Hematopoietic multipotent progenitor cell treated with erythropoietin and hydrocortisone succinate and interleukin-3 and kit ligand, for 8 days (in vitro differentiated cells): ENCODE data around the gene SRRM5.
"Not testable (repeated sequence)": the region's sequence is repeated elsewhere in the genome, so short reads cannot be mapped to it uniquely, and the experiment has no call there.

Experiments used
- DNase-seq: peaks from one replicate; pipeline ENCODE4 v3.0.0-alpha.2; 2015

Gene SRRM5

DNA sequence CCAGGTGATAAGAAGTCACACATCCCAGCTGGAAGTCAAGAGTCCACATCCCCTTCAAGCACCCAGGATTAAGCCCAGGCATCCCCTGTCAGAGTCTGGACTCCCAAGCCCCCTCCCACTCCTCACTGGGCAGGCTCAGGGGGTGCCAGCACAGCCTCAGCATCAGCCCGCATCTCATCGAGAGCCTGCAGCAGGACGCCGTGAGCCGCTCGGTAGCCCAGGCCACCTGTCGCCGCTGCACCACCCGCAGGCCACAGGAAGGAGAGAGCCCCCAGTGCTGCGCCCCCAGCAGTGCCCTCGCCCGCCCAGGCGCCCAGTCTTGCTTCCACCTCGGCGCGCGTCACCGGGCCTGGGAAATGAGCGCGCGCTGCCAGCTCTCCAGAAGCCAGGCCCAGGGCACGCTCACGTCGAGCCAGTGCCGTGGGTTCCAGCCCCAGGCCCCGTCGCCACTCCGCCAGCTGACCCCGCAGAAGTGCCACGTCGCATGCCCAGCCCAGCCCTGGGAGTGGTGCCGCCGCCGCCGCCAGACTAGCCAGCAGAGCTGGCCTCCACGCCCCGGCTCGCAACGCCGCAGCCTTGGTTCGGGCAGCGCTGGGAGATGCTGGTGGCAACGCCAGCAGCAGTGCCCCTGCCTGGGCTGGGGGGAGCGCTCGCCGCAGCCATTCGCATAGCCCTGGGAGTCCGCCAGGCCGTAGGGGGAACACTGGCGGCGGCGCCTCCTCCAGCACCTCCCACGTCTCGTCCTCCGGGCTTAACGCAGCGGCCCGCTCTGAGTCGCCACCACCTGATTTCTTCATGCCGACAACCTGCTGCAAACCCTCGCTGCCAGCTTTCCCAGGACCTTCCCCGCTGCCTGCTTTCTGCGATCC is 19.8 kb upstream of the SRRM5 start:
- no peak for DNase-seq

DNA sequence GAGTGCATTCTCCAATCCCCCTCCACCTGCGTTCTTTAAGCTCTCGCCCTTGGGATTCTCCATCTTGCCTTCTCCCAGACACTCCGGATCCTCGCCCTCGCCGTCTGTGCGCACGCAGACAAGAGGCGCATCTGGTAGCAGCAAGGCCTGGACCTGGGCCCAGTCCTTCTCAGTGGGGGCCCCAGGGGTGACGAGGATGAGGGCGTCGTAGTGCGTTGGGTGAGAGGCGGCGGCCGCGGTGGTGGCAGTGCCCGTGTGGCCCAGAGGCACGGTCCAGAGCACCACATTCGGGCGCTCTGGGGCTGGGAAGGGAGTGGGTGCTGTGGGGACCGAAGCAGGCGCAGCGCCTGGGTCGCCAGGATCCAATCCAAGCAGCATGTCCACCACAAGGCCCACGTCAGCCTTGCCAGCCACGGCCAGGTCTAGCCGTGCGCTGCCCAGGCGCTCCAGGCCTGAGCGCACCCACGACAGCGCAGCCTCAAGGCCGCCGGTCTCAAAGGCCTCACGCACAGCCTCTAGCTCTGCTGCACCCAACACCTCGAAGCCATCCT is 19.0 kb upstream of the SRRM5 start:
- no peak for DNase-seq

DNA sequence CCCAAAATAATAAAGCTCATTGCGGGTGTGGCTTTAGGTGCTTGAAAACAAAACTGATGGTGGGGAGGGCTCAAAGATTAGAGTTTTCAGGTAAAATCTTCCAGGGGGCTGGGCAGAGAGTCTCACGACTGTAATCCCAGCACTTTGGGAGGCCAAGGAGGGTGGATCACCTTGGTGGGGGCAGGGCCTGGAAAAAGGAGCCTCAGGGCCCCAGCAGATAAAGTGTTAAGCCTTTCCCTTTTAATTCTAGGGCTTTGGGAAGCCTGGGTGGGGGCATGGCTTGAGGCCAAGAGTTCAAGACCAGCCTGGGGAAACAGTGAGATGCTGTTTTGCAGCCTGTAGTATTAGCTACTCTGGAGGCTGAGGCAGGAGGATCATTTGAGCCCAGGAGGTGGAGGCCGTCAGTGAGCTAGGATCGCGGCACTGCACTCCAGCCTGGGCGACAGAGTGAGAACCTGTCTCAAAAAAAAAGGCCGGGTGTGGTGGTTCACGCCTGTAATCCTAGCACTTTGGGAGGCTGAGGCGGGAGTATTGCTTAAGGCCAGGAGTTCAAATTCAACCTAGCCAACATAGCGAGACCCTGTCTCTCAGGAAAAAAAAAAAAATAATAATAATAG is 17.7 kb upstream of the SRRM5 start:
- no peak for DNase-seq

DNA sequence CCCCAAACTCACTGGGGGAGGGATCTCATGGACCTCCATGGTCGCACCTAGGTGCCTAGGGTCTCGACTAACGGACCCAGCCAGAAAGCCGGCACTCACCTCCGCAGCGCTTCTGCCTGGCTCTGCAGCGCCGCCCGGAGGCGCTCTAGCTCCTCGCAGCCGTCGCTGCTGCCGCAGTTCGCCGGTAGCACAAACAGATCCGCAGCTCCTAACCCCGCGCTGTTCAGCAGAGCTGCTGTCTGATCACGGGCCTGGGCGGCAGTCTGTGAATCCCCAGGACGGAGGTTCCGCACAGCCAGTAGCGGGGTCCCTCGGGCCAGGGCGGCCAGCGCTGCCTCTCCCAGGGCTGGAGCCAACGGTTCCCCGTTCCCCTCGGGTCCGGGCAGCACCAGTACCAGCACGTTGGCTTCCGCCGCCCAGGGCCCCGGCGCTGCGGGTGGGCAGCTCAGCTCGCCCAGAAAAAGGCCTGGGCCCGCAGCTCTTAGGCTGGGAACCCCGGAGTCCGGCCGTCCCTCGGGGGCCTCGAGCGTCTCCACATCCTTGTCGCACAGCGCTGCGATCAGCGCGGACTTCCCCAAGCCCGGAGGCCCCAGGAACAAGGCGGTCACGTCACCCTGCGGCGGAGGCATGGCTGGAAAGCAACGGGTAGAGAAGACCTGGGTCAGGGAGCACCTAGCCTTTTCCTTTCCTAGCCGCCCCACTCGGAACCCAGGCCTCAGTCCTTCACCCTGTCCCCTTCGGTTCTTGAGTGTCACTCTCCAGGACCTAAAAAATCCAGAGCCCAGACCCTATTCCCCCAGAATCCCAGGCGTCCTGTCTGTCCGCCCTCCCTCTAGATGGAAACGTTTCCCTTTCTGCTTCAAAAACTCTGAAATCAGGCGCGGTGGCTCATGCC is 16.9 kb upstream of the SRRM5 start:
- DNase-seq: peak; percentile 75

DNA sequence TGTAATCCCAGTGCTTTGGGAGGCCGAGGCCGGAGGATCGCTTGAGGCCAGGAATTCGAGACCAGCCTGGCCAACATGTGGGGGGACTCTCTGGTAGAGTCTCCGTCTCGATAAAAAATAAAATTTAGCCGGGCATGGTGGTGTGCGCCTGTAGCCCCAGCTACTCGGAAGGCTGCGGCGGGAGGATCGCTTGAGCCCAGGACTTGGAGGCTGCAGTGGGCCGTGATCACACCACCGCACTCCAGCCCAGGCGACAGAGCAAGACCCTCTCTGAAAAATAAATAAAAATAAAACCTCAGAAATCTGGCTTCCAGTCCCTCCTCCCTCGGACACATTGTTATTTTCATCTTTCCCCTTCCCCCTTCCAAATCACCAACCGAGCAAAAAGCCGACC is 16.3 kb upstream of the SRRM5 start:
- DNase-seq: no peak

DNA sequence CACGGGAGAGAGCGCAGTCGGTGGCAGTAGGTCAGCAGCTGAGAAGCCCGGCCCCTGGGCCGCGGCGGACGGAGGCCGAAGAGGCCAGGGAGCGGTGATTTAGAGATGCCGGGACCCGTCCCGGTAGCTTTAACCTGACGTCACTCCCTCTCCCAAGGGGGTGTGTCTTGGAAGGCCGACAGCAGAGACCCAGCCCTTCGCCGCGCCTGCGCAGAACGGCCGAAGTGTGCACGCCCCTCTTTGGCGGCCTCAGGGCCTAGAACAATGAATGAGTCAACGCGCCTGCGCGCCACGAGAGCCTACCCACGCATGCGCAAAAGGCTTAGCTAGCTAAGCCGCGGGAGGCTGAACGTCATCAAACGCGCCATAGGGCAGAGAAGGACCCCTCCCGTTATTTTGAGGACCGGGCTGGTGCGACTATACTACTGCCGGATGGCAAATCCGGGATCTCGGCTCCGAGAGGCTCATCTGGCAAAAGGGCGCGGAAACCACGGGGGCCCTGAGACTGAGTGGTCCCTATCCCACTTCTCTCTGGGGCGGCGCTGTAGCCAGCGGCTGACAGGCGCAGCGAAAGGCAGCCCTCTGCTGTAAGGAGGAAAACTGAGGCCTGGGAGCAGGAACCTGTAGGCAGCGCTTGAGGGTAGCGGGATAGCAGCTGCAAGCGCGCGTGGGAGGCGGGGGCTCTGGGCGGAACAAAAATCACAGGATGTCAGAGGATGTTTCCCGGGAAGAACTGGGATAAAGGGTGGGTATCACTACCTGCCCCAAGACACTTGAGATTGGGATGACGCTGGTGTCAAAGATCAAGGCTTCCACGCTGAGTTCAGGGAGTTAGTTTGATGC is 15.7 kb upstream of the SRRM5 start, which contains the start of the genes IRGQ and ZNF576:
IRGQ (minus strand) TSS at position 136 of the 843 bp plus-strand sequence. CDS start 796 bp downstream, outside the sequence.
ZNF576 (plus strand) TSS at position 597 of the 843 bp plus-strand sequence. CDS start 514 bp downstream, outside the sequence.
- peak; percentile 100 for DNase-seq

DNA sequence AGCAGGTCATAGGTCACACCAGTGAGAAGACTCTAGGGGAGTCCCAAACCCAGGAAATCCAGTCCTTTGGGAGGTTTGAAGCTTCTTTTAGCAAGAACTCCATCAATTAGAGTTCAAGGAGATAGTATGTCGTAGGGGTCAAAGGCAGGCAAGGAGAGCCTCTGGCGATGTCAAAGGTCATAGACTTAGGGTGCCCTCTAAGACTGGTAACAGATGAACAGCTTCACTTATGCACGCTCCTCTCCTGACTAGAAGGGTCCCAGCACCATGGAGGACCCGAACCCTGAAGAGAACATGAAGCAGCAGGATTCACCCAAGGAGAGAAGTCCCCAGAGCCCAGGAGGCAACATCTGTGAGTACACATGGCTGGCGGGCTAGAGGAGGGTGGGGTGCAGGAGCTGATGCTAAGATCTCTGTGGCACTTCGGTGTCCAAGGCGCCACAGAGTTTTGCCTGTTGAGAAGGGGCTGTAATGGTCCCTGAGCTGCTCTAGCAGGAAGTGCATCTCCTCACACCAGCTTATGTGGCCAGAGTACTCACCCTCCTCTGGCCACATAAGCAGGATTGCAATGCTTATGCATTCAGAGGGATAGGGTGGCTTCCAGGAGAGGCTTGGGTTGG is 14.9 kb upstream of the SRRM5 start:
- no peak for DNase-seq

DNA sequence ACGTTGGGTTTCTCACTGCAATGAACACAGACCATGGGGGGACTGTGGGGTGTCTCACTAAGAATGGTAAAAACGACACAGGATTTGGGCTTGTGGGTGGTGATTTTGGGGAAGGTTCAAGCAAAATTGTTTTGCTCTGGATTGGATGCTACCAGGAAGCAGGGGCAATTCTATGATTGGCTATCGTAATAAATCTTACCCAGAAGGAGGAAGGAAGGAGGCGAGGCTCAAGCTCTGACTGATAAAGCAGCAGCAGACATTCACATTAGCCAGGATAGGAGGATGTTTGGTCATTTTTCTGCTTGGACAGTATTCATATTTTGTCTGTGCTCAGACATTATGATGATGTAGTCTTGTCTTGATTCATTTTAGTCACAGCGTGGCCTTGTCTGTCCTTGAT is 14.0 kb upstream of the SRRM5 start:
- DNase-seq: no peak

DNA sequence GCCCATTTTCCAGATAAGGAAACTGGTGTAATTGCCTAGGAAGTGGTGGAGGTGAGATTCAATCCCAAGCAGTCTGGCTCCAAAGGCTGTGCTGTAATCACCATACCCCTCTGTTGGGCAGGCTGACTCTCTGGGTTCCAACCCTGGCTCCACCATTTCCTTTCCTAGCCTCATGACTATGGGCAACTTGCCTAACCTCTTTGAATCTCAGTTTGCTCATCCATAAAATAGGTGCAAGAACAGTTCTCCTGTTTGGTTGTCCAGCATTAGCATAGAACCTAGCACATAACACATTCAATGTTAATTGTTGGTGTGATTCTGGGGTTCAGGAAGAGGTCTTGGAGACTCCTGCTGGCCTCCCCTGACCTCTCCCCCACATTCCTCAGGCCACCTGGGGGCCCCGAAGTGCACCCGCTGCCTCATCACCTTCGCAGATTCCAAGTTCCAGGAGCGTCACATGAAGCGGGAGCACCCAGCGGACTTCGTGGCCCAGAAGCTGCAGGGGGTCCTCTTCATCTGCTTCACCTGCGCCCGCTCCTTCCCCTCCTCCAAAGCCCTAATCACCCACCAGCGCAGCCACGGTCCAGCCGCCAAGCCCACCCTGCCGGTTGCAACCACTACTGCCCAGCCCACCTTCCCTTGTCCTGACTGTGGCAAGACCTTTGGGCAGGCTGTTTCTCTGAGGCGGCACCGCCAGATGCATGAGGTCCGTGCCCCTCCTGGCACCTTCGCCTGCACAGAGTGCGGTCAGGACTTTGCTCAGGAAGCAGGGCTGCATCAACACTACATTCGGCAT is 13.2 kb upstream of the SRRM5 start:
- no peak for DNase-seq

DNA sequence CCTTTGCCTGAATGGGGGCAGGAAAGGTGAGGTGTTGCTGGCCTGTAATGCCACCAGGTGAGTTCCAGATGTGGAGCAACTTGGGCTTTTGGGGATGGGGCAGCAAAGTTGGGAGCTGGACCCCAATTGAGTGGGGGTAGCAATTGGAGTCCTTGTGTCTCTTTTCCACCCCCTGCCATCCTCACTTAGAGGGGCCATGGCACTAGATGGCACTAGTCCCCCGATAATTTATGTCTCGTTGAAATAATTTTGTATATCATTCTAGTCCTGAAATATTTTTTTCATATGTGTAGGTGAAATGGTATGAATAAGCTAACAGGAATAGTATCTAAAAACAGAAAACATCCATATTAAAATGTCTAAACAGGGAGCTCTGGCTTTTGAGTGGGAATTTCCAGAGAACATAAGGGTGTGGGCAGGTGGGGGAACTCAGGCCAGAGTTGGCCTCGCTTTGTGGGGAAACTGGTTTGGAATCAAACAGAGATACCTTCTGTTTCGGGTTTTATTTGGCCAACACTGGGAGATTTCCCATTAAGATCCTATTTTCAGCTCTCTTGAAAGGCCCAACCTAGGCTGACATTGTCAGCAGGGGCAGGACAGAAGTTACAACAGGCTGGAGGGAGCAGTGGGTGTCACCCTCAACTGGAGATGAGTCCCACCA is 12.1 kb upstream of the SRRM5 start:
- no peak for DNase-seq

DNA sequence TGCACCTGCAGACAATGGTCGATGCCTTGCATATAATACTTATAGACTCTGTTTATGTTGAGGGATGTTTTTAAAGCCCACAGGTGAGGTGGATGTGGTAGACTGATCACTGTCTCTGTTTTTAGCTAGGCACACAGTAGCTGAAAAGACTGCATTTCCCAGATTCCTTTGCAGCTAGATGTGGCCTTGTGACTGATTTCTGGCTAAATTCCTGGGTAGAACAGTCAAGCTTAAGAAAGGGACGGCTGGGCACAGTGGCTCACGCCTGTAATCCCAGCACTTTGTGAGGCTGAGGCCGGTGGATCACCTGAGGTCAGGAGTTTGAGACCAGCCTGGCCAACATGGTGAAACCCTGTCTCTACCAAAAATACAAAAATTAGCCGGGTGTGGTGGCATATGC is 11.6 kb upstream of the SRRM5 start:
- not testable (repeated sequence) for DNase-seq

DNA sequence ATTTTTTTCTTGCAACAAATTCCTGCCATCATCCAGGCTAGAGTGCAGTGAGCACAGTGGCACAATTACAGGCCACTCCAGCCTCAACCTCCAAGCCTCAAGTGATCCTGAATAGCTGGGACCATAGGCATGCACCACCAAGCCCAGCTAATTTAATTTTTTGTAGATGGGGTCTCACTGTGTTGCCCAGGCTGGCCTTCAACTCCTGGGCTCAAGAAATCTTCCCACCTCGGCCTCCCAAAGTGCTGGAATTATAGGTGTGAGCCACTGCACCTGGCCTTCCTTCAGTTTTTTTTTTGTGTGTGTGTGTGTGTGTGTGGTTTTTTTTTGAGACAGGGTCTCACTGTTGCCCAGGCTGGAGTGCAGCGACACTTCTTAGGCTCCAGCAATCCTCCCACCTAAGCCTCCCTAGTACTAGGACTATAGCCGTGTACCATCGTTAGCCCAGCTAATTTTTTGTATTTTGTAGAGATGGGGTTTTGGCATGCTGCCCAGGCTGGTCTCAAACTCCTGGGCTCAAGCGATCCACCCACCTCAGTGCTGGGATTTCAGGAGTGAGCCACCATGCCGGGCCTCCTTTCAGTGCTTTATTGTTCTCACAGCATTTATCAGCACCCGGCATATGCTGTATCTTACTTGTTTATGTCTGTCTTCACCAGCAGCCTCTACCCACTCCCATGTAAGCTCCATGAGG is 5.9 kb upstream of the SRRM5 start:
- peak; percentile 24 for DNase-seq

DNA sequence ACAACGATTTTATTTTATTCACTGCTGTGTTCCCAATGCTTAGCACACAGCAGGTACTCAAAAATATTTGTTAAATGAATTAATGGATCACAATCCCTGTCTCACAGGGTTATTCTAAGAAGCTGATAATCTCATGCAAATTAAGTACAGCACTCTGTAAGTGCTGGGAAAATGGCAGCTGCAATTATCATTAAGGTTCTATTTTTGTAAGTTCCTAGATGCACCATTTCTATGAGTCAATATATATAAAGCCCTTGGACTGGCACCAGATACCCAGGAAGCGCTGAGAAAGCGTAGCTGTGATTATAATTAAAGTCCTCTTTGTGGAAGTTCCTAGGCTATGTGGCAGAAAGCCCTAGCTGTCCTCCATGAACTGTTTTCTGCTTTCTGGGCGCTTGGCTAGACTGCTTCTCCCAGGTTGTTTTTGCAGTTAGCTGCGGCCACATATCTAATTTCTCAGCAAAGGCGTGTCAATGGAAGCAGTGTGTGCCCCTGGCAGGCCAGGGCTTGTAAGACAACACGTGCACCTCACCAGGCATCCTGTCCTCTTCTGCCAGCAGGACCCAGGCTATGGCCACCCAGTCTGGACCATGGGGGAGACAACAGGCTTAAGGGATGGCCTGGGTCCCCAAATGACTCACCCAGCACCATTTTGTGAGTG is 5.2 kb upstream of the SRRM5 start:
- DNase-seq: no peak

DNA sequence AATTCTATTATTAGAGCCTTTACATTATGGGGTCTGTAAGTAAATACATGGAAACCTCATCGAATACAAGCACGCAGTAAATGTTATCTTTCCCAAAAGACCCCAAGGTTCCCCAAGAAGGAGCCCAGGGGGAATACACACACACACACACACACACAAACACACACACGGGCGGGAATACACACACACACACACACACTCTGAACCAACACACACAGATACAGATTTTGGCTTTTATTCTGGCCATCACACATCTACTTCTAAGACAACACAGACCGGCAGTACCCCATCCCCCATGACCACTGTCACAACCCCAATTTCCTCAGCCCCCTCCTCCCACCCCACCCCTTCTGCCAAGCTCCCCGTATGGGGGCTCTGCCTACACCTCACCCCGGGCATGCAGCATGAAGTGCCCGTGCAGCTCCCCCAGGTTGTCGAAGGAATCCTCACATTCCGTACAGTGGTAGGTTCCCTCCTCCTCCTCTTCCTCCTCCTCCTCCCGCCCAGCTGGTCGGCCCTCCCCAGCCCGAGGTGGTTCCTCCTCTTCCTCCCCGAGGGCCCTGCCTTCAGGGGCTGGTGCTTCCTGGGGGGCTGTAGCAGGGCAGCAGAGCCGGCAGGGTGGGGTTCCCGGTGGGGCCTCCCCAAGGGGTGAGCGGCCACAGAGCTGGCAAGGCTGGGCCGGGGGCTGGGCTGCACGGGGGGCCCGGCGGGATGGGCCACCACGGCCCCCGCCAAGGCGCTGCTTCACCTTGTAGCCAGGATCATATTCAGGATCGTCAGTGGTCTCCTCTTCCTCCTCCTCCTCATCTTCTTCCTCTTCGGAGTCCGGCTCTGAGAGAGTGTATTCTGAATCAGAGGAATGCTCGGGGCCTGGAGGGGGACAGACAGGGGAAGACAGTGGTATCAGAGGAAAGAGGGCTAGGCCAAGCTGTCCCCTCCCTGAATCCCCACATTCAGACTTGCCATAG is 4.4 kb upstream of the SRRM5 start:
- no peak for DNase-seq

DNA sequence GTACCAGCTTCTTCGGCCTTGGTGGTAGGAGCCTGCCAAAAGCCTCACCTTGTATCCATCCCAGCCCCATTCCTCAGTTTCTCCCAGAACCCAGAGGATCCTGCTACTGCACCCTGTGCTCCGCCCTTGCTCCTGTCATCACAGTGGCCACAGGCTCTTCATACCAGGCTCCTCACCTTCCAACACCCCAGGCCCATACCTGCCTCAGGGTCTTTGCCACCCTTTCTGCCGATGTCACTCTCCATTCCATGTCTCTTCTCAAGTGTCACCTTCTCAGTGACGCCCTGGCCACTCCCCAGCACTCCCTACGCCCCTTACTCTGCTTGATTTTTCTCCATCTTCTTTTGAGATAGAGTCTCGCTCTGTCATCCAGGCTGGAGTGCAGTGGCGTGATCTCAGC is 2.0 kb upstream of the SRRM5 start:
- DNase-seq: no peak

DNA sequence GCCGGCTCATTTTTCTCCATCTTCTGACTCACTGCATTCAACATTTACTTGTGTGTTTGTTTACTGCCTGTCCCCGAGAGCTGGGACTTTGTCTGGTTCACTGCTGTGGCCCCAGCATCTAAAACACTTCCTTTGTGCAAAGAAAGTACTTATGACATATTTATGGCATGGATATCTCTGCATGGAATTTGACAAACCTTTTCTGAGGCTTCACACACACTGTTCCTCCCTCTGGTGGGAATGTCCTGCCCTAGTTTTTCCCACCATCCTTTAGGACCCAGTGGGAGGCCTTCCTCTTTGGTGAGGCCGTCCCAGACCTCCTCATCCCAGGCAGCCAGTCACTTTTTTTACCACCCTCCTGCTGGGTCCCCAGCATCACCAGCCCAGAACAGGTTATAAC is 1.4 kb upstream of the SRRM5 start:
- DNase-seq: no peak

DNA sequence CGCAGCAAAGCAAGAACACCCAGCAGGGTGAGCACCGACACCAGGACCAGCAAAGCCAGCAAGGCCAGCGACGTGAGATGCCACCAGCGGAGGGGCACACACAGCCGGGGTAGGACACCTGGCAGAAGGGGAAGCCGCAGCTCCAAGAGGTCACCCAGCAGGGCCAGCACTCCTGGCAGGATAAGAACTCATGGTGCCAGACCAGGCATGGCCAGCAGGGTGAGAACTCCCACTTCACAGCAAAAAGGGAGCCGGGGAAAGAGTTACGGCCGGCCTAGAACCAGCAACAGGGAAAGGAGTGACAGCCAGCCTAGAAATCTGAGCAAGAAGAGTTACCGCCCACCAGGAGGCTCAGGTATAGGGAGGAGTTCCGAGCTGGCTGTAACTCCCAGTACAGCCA is 486 bp downstream of the SRRM5 start:
- no peak for DNase-seq

DNA sequence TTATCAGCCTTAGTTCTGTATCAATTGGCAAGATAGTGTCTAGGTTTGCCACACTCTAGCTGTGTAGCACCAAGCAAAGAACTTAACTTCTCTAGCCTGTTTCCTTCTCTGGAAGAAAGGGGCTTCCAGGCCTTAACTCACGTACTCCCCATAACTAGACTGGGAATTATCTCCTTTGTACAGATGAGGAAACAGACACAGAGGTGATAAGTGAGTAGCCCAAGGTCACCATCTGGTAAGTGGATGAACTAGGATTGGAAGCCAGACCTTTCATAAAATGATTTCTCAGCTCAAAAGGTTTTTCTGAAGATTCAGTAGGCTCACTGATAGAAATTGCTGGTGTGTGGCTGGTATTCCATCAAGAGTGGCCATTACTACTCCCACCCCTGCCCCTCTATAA is 4.4 kb downstream of the SRRM5 start:
- peak; percentile 25 for DNase-seq
